ENCODE data around the gene SNX3. TPM values are rescaled to one million over a fixed set of nuclear protein-coding genes. Genes with fewer than 3 reads are reported as not detected.
A peak's percentile ranks its signal among the peaks of the same experiment; 100 is the strongest.

SNX3 gene
- total RNA-seq, 1 experiment from 2014 or later: 158 TPM

DNA sequence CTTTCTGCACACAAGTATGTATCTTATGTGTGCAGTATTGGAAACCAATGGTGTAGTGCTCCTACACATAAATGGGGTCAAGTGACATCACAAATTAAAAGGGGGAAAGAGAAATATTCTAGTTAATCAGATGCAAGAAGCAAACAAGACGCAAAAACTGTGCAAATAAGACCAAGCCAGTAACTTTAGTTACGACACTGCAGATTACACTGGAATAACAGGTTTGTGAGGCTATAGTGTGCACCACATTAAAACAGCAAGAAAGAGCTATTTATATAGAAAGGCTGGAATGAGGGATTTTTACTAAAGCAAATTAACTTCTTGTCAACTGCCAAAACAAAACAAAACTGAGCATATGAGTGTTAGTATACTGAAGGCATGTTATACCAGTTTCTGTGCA, 49.2 kb downstream of the SNX3 start:
- BruUV-seq (replicated peaks): TSS peak; percentile 92
- DNase-seq: no peak
- H3K4me1 Mint-ChIP-seq (ENCODE audit: low read depth, unreplicated experiment): no peaks in the 10 kb centered on the region
- no peaks in the 10 kb centered on the region for H3K27me3 Mint-ChIP-seq (ENCODE audit: unreplicated experiment)
- no peak overlapping the region for H3K27ac Mint-ChIP-seq (ENCODE audit: unreplicated experiment)
- peaks cover 10% of the 10 kb centered on the region for H3K36me3 Mint-ChIP-seq (ENCODE audit: insufficient read depth, unreplicated experiment)
- CTCF ChIA-PET: no interaction called here
- intact Hi-C loops (cut with micrococcal nuclease; ENCODE audit: unreplicated experiment): no loop called here
- no peaks in the 10 kb centered on the region for H3K9me3 Mint-ChIP-seq (ENCODE audit: low read depth, unreplicated experiment)
- no peak overlapping the region for H3K4me3 Mint-ChIP-seq (ENCODE audit: low read depth, unreplicated experiment)
- TF ChIP-seq, protein P1, sequence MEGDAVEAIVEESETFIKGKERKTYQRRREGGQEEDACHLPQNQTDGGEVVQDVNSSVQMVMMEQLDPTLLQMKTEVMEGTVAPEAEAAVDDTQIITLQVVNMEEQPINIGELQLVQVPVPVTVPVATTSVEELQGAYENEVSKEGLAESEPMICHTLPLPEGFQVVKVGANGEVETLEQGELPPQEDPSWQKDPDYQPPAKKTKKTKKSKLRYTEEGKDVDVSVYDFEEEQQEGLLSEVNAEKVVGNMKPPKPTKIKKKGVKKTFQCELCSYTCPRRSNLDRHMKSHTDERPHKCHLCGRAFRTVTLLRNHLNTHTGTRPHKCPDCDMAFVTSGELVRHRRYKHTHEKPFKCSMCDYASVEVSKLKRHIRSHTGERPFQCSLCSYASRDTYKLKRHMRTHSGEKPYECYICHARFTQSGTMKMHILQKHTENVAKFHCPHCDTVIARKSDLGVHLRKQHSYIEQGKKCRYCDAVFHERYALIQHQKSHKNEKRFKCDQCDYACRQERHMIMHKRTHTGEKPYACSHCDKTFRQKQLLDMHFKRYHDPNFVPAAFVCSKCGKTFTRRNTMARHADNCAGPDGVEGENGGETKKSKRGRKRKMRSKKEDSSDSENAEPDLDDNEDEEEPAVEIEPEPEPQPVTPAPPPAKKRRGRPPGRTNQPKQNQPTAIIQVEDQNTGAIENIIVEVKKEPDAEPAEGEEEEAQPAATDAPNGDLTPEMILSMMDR (IDR thresholded peaks at IDR 0.05; ENCODE audit: unreplicated experiment): no peak

- BruUV-seq (replicated peaks): no TSS peak
- CTCF ChIA-PET: no interaction called here
- H3K4me1 Mint-ChIP-seq (ENCODE audit: low read depth, unreplicated experiment): no peaks in the 10 kb centered on the region
- H3K4me3 Mint-ChIP-seq (ENCODE audit: low read depth, unreplicated experiment): no peak overlapping the region
- DNase-seq: no peak
- no peak overlapping the region for H3K27ac Mint-ChIP-seq (ENCODE audit: unreplicated experiment)
- peaks cover 6% of the 10 kb centered on the region for H3K36me3 Mint-ChIP-seq (ENCODE audit: insufficient read depth, unreplicated experiment)
- H3K9me3 Mint-ChIP-seq (ENCODE audit: low read depth, unreplicated experiment): no peaks in the 10 kb centered on the region
- TF ChIP-seq, protein P1 (IDR thresholded peaks at IDR 0.05; ENCODE audit: unreplicated experiment): no peak
- no peaks in the 10 kb centered on the region for H3K27me3 Mint-ChIP-seq (ENCODE audit: unreplicated experiment)
- intact Hi-C loops (cut with micrococcal nuclease; ENCODE audit: unreplicated experiment): no loop called here
Observed at GRCh38 chr6:108210556-108210955, 50.3 kb downstream of the SNX3 start.

GRCh38 chr6:108209738-108210137, 51.1 kb downstream of the SNX3 start:
- no peak overlapping the region for H3K27ac Mint-ChIP-seq (ENCODE audit: unreplicated experiment)
- BruUV-seq (replicated peaks): no TSS peak
- no peak for DNase-seq
- H3K9me3 Mint-ChIP-seq (ENCODE audit: low read depth, unreplicated experiment): no peaks in the 10 kb centered on the region
- TF ChIP-seq, protein P1 (IDR thresholded peaks at IDR 0.05; ENCODE audit: unreplicated experiment): no peak
- CTCF ChIA-PET: no interaction called here
- H3K36me3 Mint-ChIP-seq (ENCODE audit: insufficient read depth, unreplicated experiment): peaks cover 6% of the 10 kb centered on the region
- intact Hi-C loops (cut with micrococcal nuclease; ENCODE audit: unreplicated experiment): no loop called here
- H3K4me3 Mint-ChIP-seq (ENCODE audit: low read depth, unreplicated experiment): no peak overlapping the region
- no peaks in the 10 kb centered on the region for H3K4me1 Mint-ChIP-seq (ENCODE audit: low read depth, unreplicated experiment)
- no peaks in the 10 kb centered on the region for H3K27me3 Mint-ChIP-seq (ENCODE audit: unreplicated experiment)

DNA sequence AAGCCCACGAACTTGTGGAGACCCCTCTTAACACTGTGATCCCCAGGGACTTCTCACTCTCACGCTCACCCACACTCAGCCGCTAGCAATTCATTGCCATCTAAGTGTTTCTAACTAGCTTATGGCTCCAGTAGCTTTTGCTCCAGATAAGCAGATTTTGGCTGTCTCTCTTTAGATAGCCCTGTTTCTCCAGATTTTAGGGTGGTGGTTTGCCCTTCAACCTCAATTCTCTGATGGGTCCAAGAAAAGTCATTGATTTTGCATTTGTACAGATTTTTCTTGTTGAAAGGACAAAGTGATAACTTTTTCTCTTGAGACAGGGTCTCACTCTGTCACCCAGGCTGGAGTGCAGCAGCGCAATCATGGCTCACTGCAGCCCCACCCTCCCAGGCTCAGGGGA, 53.8 kb downstream of the SNX3 start:
- Mint-ChIP-seq H3K27me3 (ENCODE audit: unreplicated experiment) (no peaks in the 10 kb centered on the region), H3K9me3 (ENCODE audit: low read depth, unreplicated experiment) (no peaks in the 10 kb centered on the region), H3K36me3 (ENCODE audit: insufficient read depth, unreplicated experiment) (peaks cover 4% of the 10 kb centered on the region), H3K4me3 (ENCODE audit: low read depth, unreplicated experiment) (no peak overlapping the region), H3K27ac (ENCODE audit: unreplicated experiment) (no peak overlapping the region), H3K4me1 (ENCODE audit: low read depth, unreplicated experiment) (peaks cover 9% of the 10 kb centered on the region)
- no peak for DNase-seq
- CTCF ChIA-PET: interaction anchor here (0.5 kb wide), 1 partner anchor 947 kb away, joined by 4 read pairs; no protein-coding TSS in a partner anchor
- TF ChIP-seq, protein P1 (IDR thresholded peaks at IDR 0.05; ENCODE audit: unreplicated experiment): no peak
- intact Hi-C loops (cut with micrococcal nuclease; ENCODE audit: unreplicated experiment): no loop called here
- BruUV-seq (replicated peaks): no TSS peak

Measured in Calu3 (cell line).